SK-N-SH (cell line): Measurements from ENCODE around the gene S100A8.

ENCODE experiments used
- NFIC ChIP-seq: IDR thresholded peaks from 2 replicates; pipeline ENCODE4 v1.4.0; 2012; ENCODE audit warnings: borderline replicate concordance
- POLR2AphosphoS5 ChIP-seq: IDR thresholded peaks from 2 replicates; pipeline ENCODE4 v1.6.1; 2012; ENCODE audit warnings: low read depth, low read length
- RAD21 ChIP-seq: IDR thresholded peaks from 2 replicates; pipeline ENCODE4 v1.6.1; 2012; ENCODE audit warnings: mild to moderate bottlenecking, low read length
- TAF1 ChIP-seq: IDR thresholded peaks from 2 replicates; pipeline ENCODE4 v1.6.1; 2012; ENCODE audit warnings: low read depth, mild to moderate bottlenecking, low read length, moderate library complexity, borderline replicate concordance
- TEAD4 ChIP-seq: IDR thresholded peaks from 2 replicates; pipeline ENCODE4 v1.4.0; 2012; ENCODE audit warnings: mild to moderate bottlenecking, borderline replicate concordance; ENCODE audit not compliant: insufficient read depth
- YY1 ChIP-seq: IDR thresholded peaks from 2 replicates; pipeline ENCODE4 v1.4.0; 2012; ENCODE audit warnings: low read depth, mild to moderate bottlenecking
- TF ChIP-seq, protein P1 (sequence below): fragments of 200-600 bp; sonication (generic); IDR thresholded peaks from 2 replicates; pipeline ENCODE4 v1.6.1; 2017; ENCODE audit warnings: antibody characterized with exemption, mild to moderate bottlenecking, moderate library complexity
- TF ChIP-seq, protein P2 (sequence below): fragments of 150-350 bp; IDR thresholded peaks from 2 replicates; pipeline ENCODE4 v1.6.1; 2017; ENCODE audit warnings: antibody characterized with exemption, low read length, low read depth, borderline replicate concordance
- TF ChIP-seq, protein P3 (sequence below): IDR thresholded peaks from 2 replicates; pipeline ENCODE4; 2012
- TF ChIP-seq, protein P4 (sequence below): IDR thresholded peaks from 2 replicates; pipeline ENCODE4 v1.4.0; 2012; ENCODE audit warnings: low read depth, borderline replicate concordance

DNA sequence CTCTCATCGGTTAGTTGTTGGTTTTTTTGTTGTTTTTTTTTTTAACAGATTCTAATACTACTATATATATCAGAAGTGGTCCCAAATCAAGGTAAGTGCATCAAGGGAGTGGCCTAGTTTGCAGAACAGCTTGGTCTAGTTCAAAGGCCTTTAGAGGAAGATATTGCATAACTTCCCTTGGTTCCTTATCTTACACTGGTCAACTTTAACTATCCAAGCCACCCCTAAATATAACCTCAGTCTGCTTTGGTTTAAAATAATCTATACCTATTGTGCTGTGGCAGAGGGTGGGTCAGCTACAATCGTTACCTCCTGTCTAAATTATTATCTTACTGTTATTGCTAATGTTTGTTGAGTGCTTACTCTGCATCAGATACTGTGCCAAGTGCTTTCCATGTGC is 22.4 kb downstream of the S100A8 start:
- TF ChIP-seq, protein P1, sequence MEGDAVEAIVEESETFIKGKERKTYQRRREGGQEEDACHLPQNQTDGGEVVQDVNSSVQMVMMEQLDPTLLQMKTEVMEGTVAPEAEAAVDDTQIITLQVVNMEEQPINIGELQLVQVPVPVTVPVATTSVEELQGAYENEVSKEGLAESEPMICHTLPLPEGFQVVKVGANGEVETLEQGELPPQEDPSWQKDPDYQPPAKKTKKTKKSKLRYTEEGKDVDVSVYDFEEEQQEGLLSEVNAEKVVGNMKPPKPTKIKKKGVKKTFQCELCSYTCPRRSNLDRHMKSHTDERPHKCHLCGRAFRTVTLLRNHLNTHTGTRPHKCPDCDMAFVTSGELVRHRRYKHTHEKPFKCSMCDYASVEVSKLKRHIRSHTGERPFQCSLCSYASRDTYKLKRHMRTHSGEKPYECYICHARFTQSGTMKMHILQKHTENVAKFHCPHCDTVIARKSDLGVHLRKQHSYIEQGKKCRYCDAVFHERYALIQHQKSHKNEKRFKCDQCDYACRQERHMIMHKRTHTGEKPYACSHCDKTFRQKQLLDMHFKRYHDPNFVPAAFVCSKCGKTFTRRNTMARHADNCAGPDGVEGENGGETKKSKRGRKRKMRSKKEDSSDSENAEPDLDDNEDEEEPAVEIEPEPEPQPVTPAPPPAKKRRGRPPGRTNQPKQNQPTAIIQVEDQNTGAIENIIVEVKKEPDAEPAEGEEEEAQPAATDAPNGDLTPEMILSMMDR: no peak
- TF ChIP-seq, protein P2, sequence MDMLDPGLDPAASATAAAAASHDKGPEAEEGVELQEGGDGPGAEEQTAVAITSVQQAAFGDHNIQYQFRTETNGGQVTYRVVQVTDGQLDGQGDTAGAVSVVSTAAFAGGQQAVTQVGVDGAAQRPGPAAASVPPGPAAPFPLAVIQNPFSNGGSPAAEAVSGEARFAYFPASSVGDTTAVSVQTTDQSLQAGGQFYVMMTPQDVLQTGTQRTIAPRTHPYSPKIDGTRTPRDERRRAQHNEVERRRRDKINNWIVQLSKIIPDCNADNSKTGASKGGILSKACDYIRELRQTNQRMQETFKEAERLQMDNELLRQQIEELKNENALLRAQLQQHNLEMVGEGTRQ: no peak
- TF ChIP-seq TEAD4 (no peak), RAD21 (no peak), NFIC (no peak), TAF1 (no peak), POLR2AphosphoS5 (no peak), YY1 (no peak)
- TF ChIP-seq, protein P3, sequence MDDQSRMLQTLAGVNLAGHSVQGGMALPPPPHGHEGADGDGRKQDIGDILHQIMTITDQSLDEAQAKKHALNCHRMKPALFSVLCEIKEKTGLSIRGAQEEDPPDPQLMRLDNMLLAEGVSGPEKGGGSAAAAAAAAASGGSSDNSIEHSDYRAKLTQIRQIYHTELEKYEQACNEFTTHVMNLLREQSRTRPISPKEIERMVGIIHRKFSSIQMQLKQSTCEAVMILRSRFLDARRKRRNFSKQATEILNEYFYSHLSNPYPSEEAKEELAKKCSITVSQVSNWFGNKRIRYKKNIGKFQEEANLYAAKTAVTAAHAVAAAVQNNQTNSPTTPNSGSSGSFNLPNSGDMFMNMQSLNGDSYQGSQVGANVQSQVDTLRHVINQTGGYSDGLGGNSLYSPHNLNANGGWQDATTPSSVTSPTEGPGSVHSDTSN: no peak
- TF ChIP-seq, protein P4, sequence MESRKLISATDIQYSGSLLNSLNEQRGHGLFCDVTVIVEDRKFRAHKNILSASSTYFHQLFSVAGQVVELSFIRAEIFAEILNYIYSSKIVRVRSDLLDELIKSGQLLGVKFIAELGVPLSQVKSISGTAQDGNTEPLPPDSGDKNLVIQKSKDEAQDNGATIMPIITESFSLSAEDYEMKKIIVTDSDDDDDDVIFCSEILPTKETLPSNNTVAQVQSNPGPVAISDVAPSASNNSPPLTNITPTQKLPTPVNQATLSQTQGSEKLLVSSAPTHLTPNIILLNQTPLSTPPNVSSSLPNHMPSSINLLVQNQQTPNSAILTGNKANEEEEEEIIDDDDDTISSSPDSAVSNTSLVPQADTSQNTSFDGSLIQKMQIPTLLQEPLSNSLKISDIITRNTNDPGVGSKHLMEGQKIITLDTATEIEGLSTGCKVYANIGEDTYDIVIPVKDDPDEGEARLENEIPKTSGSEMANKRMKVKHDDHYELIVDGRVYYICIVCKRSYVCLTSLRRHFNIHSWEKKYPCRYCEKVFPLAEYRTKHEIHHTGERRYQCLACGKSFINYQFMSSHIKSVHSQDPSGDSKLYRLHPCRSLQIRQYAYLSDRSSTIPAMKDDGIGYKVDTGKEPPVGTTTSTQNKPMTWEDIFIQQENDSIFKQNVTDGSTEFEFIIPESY: no peak
